Measurements from ENCODE around the gene SRPRB.

Gene SRPRB

DNA sequence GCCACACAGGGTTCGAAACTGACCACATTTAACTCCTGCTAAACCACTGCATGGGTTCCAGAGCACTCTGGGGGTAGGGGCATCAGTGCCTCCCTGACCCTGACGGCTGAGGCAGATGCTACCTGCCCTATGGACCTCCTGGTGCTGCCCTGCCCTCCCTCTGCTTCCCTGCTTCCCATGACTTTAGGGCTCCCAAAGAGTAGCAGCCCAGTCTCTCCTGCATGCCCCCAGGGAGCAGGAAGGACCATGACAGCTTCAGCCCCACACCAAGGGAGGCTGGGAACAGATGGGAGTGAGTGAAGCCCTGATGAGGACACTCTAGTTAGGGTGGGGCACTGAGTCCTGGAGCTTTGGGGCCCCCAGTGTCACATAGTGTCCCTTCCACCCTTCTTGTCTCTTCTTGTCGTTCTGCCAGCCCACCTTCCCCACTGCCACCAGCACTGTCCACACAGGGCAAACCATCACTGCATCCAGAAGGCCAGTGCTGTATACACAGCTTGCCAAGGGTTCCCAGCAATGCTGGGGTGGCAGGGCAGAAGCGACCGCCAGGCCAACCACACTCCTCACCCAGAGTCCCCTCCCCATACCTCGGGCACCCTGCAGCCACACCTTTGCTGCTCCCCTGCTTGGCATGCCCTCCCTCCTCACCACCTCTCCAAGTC, 31.0 kb downstream of the SRPRB start:
- TF ChIP-seq, protein P1, sequence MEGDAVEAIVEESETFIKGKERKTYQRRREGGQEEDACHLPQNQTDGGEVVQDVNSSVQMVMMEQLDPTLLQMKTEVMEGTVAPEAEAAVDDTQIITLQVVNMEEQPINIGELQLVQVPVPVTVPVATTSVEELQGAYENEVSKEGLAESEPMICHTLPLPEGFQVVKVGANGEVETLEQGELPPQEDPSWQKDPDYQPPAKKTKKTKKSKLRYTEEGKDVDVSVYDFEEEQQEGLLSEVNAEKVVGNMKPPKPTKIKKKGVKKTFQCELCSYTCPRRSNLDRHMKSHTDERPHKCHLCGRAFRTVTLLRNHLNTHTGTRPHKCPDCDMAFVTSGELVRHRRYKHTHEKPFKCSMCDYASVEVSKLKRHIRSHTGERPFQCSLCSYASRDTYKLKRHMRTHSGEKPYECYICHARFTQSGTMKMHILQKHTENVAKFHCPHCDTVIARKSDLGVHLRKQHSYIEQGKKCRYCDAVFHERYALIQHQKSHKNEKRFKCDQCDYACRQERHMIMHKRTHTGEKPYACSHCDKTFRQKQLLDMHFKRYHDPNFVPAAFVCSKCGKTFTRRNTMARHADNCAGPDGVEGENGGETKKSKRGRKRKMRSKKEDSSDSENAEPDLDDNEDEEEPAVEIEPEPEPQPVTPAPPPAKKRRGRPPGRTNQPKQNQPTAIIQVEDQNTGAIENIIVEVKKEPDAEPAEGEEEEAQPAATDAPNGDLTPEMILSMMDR (conservative IDR thresholded peaks at IDR 0.05), result no peak
- H3K27ac ChIP-seq, result no peak overlapping the region

DNA sequence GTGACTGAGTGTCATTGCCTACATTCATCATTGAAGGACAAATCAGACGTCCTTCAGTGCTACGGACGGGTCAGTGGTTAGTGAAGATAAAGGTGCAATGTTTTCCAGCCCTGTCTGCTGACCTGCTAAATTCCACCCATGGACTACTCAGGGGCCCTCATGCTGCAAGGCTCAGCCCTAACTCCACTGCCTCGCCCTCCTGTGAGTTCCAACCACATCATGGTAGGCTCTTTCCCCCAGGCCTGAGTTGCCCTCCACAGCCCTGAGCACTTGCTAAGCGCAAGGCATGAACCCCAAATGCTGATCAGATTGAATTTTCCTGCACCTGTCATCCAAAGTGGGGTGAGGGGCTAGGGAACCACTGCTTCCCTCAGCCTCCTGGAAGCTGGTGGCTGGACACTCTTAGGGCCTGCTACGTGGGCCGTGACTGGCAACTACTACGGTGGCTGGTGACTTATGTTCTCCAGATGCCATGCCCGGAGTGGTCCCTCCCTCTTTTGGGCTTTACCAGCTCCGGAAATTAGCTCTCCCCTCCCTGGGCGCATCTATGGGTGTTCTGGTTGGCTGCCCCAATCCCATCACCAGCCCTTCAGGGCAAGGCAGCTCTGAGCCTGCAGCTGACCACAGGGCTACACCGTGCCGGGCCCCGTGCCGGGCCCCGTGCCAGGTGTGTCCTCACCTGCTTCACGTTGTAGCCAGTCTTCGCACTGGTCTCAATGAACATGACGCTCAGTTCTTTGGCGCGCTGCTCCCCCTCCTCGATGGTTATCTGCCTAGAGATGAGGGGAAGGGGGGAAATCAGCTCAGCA, 32.1 kb downstream of the SRPRB start:
- no peak overlapping the region for H3K27ac ChIP-seq
- TF ChIP-seq, protein P1 (conservative IDR thresholded peaks at IDR 0.05), result no peak

DNA sequence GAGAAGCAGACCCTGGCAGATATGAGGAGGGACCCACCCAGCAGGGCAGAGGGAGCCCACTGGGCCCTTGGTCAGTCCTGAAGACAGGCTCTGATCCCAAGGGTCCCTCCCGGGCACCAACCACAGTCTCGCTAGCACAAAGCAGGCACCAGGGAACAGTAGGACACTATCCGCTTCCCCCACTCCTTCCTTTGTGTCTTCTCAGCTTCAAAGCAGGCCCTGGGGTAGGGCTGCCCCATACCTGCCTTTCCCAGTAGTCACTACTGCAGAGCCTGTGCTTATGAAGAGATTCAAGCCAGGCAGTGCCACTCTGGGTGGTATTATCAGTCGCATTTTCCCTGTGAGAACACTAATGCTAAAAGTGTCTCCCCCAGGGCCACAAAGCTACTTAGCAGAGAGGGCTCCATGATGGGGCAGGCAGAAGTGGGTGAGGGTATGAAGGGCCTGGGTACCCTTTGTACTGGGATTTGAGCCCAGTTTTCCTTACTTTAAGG, 32.7 kb downstream of the SRPRB start:
- TF ChIP-seq, protein P1 (conservative IDR thresholded peaks at IDR 0.05), result no peak
- no peak overlapping the region for H3K27ac ChIP-seq

DNA sequence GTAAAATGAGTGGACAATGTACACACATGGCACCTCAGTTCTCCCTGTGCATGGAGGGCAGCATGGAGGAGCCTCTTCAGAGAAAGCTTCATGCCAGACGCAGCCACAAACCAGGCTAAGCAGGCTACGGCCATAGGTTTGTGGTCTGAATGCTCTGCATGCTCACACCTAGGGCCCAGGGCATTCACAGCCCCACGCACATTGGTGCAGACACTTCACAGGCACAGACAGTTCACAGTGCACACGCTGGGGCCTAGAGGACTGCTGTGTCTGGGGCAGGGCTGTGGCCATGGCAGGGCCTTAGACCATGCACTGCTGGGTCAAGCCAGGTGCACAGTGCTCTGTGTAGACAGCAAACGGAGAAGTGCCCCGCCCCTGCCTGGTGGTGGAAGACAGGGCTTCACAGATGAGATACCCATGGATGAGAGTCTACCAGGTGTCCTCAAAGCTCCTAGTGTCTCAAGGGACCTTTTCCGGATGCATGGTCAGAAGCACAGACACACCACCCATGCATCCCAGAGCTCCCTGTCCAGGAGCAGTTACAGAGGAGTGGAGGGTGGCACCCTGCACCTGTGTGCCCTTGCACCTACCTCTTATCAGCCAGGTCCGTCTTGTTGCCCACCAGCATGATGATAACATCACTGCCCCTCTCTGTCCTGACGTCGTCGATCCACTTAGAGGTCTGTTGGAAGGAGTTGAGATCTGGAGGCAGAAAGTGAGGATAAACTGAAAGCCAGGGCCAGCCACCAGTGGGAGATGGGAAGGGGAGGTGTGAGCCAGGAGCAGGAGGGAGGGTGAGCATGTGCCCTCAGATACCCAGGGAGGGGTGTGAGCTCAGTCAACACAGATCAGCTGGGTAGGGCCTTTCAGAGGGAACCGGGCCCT, 33.5 kb downstream of the SRPRB start:
- TF ChIP-seq, protein P1 (conservative IDR thresholded peaks at IDR 0.05), result no peak
- no peak overlapping the region for H3K27ac ChIP-seq

DNA sequence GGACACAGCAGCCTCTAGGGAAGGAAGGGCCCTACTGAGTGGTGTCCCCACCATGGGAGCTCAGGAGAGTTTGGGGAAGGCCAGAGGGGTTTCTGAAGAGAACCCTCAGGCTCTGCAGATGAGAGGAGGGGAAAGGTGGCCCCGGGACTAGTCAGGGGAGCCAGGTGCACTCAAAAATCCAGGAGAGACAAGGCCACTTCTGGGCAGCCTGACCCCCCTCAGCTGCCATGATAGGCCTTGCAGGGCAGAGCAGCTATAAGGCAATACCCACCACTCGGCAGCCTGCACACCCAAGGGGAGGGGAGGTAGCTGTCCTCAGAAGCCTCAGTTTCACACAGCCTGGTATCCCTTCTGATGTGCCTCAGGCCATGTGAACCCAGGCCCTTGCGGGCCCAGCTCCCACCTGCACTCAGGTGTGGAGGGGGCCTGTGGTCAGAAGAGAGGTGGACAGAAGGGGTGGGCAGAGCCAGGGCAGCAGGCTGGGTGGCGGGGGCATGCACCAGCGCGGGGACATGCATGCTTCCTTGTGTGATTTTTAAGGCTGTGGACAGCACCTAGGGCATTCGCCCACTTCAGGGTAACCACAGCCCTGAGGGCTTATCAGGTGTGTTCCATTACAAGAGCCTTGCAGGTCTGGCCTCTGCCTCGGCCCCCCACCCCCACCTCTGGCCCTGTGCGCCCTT, 34.6 kb downstream of the SRPRB start:
- TF ChIP-seq, protein P1 (conservative IDR thresholded peaks at IDR 0.05), result no peak
- H3K27ac ChIP-seq, result no peak overlapping the region

DNA sequence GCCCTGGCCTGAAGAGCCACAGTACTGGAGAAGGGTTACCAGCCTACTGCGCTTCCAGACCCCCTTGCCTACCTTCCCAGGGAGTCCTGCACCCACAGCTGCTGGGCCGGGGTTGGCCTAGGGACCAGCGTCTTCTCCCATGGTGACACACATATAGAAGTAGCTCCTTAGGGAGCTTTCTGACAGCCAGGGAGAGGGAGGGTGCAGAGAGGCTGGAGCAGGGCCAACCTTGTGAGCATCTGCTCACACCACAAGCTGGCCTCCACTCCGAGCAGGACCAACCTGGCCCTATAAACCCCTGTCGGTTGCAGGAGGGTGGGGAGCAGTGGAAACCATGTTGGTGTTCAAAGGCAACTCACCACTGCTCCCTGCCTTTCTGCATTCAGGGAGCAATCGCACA, 35.2 kb downstream of the SRPRB start:
- TF ChIP-seq, protein P1 (conservative IDR thresholded peaks at IDR 0.05), result no peak
- no peak overlapping the region for H3K27ac ChIP-seq
